Neural progenitor cell (in vitro differentiated cells): ENCODE data around the gene ADAM22.

ENCODE experiments used
- EZH2 ChIP-seq: fragments of 200-600 bp; sonication (generic); IDR thresholded peaks from 2 replicates; pipeline ENCODE4 v1.6.1; 2017; ENCODE audit warnings: antibody characterized with exemption, mild to moderate bottlenecking, moderate library complexity
- EZH2phosphoT487 ChIP-seq: fragments of 200-600 bp; sonication (generic); IDR thresholded peaks from 2 replicates; pipeline ENCODE4 v1.6.1; 2017; ENCODE audit warnings: antibody characterized with exemption
- TF ChIP-seq, protein P1 (sequence below): fragments of 200-600 bp; sonication (generic); IDR thresholded peaks from 2 replicates; pipeline ENCODE4 v1.5.1; 2017; ENCODE audit warnings: antibody characterized with exemption, mild to moderate bottlenecking

DNA sequence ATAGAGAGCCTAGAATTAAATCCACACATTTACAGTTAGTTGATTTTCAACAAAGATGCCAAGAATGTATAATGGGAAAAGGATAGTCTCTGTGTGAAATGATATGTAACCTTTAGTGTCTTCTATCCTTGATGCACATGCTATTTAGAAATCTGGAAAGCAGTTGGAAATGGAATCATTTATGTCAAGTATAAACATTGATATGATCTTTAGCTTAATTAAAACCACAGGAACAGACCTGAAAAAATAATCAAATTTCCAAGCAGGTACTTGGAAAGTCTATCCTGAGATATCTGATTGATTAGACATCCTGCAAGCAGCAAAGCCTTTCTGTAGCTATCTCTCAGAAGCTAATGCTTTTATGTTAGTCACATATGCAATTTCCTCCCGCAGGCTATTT, 310.2 kb downstream of the ADAM22 start:
- TF ChIP-seq, protein P1, sequence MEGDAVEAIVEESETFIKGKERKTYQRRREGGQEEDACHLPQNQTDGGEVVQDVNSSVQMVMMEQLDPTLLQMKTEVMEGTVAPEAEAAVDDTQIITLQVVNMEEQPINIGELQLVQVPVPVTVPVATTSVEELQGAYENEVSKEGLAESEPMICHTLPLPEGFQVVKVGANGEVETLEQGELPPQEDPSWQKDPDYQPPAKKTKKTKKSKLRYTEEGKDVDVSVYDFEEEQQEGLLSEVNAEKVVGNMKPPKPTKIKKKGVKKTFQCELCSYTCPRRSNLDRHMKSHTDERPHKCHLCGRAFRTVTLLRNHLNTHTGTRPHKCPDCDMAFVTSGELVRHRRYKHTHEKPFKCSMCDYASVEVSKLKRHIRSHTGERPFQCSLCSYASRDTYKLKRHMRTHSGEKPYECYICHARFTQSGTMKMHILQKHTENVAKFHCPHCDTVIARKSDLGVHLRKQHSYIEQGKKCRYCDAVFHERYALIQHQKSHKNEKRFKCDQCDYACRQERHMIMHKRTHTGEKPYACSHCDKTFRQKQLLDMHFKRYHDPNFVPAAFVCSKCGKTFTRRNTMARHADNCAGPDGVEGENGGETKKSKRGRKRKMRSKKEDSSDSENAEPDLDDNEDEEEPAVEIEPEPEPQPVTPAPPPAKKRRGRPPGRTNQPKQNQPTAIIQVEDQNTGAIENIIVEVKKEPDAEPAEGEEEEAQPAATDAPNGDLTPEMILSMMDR: no peak
- TF ChIP-seq EZH2 (no peak), EZH2phosphoT487 (no peak)
